Measurements from ENCODE around the gene SEMA6B.

Gene SEMA6B

GRCh38 chr19:4517451-4518057 is 41.9 kb downstream of the SEMA6B start:
- Histone ChIP-seq H2BK5ac (ENCODE audit: low read length) (no peak overlapping the region), H3K56ac (ENCODE audit: low read length) (no peak overlapping the region), H4K5ac (ENCODE audit: low read length) (no peak overlapping the region), H2BK15ac (replicated peaks; ENCODE audit: low read depth) (no peak overlapping the region), H3K36me3 (ENCODE audit: control insufficient read depth, insufficient read depth, low read length) (no peaks in the 10 kb centered on the region), H3K4me3 (ENCODE audit: low read length) (no peak overlapping the region), H3K79me1 (ENCODE audit: low read length) (no peaks in the 10 kb centered on the region), H4K8ac (ENCODE audit: low read depth, low read length) (no peak overlapping the region), H2BK120ac (ENCODE audit: low read depth, low read length) (no peak overlapping the region), H3K79me2 (ENCODE audit: control insufficient read depth, insufficient read depth, low read length) (no peaks in the 10 kb centered on the region), H3K4ac (ENCODE audit: low read depth, low read length) (no peak overlapping the region), H2AK5ac (ENCODE audit: low read length) (no peak overlapping the region), H3K27ac (ENCODE audit: low read depth, low read length) (no peak overlapping the region), H3K27me3 (ENCODE audit: insufficient read depth, low read length, poor library complexity) (no peaks in the 10 kb centered on the region), H3K4me2 (ENCODE audit: low read length) (no peak overlapping the region), H3K9ac (ENCODE audit: low read length) (no peak overlapping the region), H3K23ac (ENCODE audit: low read length) (no peak overlapping the region), H3K4me1 (ENCODE audit: control insufficient read depth, low read depth, low read length) (no peaks in the 10 kb centered on the region), H3K18ac (ENCODE audit: low read length) (no peak overlapping the region)
- no peak for DNase-seq
- WGBS (ENCODE audit: extremely low coverage, insufficient coverage, low lambda C conversion rate) = no CpG with 5 or more reads among the region's 24 CpGs

GRCh38 chr19:4516939-4517300 is 42.6 kb downstream of the SEMA6B start:
- Histone ChIP-seq H3K27ac (ENCODE audit: low read depth, low read length) (no peak overlapping the region), H3K4me2 (ENCODE audit: low read length) (no peak overlapping the region), H4K5ac (ENCODE audit: low read length) (no peak overlapping the region), H3K56ac (ENCODE audit: low read length) (no peak overlapping the region), H3K4ac (ENCODE audit: low read depth, low read length) (no peak overlapping the region), H3K79me2 (ENCODE audit: control insufficient read depth, insufficient read depth, low read length) (no peaks in the 10 kb centered on the region), H3K79me1 (ENCODE audit: low read length) (no peaks in the 10 kb centered on the region), H2BK5ac (ENCODE audit: low read length) (no peak overlapping the region), H3K4me3 (ENCODE audit: low read length) (no peak overlapping the region), H3K9ac (ENCODE audit: low read length) (no peak overlapping the region), H3K18ac (ENCODE audit: low read length) (no peak overlapping the region), H3K36me3 (ENCODE audit: control insufficient read depth, insufficient read depth, low read length) (no peaks in the 10 kb centered on the region), H3K4me1 (ENCODE audit: control insufficient read depth, low read depth, low read length) (no peaks in the 10 kb centered on the region), H2BK120ac (ENCODE audit: low read depth, low read length) (no peak overlapping the region), H2BK15ac (replicated peaks; ENCODE audit: low read depth) (no peak overlapping the region), H3K27me3 (ENCODE audit: insufficient read depth, low read length, poor library complexity) (no peaks in the 10 kb centered on the region), H4K8ac (ENCODE audit: low read depth, low read length) (no peak overlapping the region), H3K23ac (ENCODE audit: low read length) (no peak overlapping the region), H2AK5ac (ENCODE audit: low read length) (no peak overlapping the region)
- no peak for DNase-seq
- WGBS (ENCODE audit: extremely low coverage, insufficient coverage, low lambda C conversion rate) = no CpG with 5 or more reads among the region's 8 CpGs

- no peaks in the 10 kb centered on the region for H3K27me3 ChIP-seq (ENCODE audit: insufficient read depth, low read length, poor library complexity)
- H2AK5ac ChIP-seq (ENCODE audit: low read length) = no peak overlapping the region
- no peak overlapping the region for H2BK5ac ChIP-seq (ENCODE audit: low read length)
- no peak overlapping the region for H4K5ac ChIP-seq (ENCODE audit: low read length)
- H2BK15ac ChIP-seq (replicated peaks; ENCODE audit: low read depth) = no peak overlapping the region
- no peaks in the 10 kb centered on the region for H3K36me3 ChIP-seq (ENCODE audit: control insufficient read depth, insufficient read depth, low read length)
- no peak overlapping the region for H3K4me3 ChIP-seq (ENCODE audit: low read length)
- H3K27ac ChIP-seq (ENCODE audit: low read depth, low read length) = no peak overlapping the region
- no peak overlapping the region for H3K9ac ChIP-seq (ENCODE audit: low read length)
- no peaks in the 10 kb centered on the region for H3K79me1 ChIP-seq (ENCODE audit: low read length)
- no peaks in the 10 kb centered on the region for H3K4me1 ChIP-seq (ENCODE audit: control insufficient read depth, low read depth, low read length)
- H3K56ac ChIP-seq (ENCODE audit: low read length) = no peak overlapping the region
- H3K79me2 ChIP-seq (ENCODE audit: control insufficient read depth, insufficient read depth, low read length) = no peaks in the 10 kb centered on the region
- H3K23ac ChIP-seq (ENCODE audit: low read length) = no peak overlapping the region
- H3K4ac ChIP-seq (ENCODE audit: low read depth, low read length) = no peak overlapping the region
- H2BK120ac ChIP-seq (ENCODE audit: low read depth, low read length) = no peak overlapping the region
- H3K4me2 ChIP-seq (ENCODE audit: low read length) = no peak overlapping the region
- H3K18ac ChIP-seq (ENCODE audit: low read length) = no peak overlapping the region
- no CpG with 5 or more reads among the region's 14 CpGs for WGBS (ENCODE audit: extremely low coverage, insufficient coverage, low lambda C conversion rate)
- H4K8ac ChIP-seq (ENCODE audit: low read depth, low read length) = no peak overlapping the region
- DNase-seq = no peak
Observed at GRCh38 chr19:4516199-4516938, 43.1 kb downstream of the SEMA6B start.

GRCh38 chr19:4515732-4516131 is 43.8 kb downstream of the SEMA6B start:
- H3K36me3 ChIP-seq (ENCODE audit: control insufficient read depth, insufficient read depth, low read length) = no peaks in the 10 kb centered on the region
- H3K56ac ChIP-seq (ENCODE audit: low read length) = no peak overlapping the region

GRCh38 chr19:4513248-4513647 is 46.2 kb downstream of the SEMA6B start:
- DNase-seq = no peak
- Histone ChIP-seq H3K4ac (ENCODE audit: low read depth, low read length) (no peak overlapping the region), H4K8ac (ENCODE audit: low read depth, low read length) (no peak overlapping the region), H3K4me1 (ENCODE audit: control insufficient read depth, low read depth, low read length) (no peaks in the 10 kb centered on the region), H2AK5ac (ENCODE audit: low read length) (no peak overlapping the region), H3K36me3 (ENCODE audit: control insufficient read depth, insufficient read depth, low read length) (no peaks in the 10 kb centered on the region), H2BK120ac (ENCODE audit: low read depth, low read length) (no peak overlapping the region), H3K9ac (ENCODE audit: low read length) (no peak overlapping the region), H3K18ac (ENCODE audit: low read length) (no peak overlapping the region), H3K4me2 (ENCODE audit: low read length) (no peak overlapping the region), H4K5ac (ENCODE audit: low read length) (no peak overlapping the region), H2BK15ac (replicated peaks; ENCODE audit: low read depth) (no peak overlapping the region), H3K27ac (ENCODE audit: low read depth, low read length) (no peak overlapping the region), H3K79me2 (ENCODE audit: control insufficient read depth, insufficient read depth, low read length) (no peaks in the 10 kb centered on the region), H2BK5ac (ENCODE audit: low read length) (no peak overlapping the region), H3K27me3 (ENCODE audit: insufficient read depth, low read length, poor library complexity) (no peaks in the 10 kb centered on the region), H3K23ac (ENCODE audit: low read length) (no peak overlapping the region), H3K4me3 (ENCODE audit: low read length) (no peak overlapping the region), H3K56ac (ENCODE audit: low read length) (no peak overlapping the region), H3K79me1 (ENCODE audit: low read length) (no peaks in the 10 kb centered on the region)
- no CpG with 5 or more reads among the region's 17 CpGs for WGBS (ENCODE audit: extremely low coverage, insufficient coverage, low lambda C conversion rate)

More at GRCh38 chr19:4515732-4516131, 43.8 kb downstream of the SEMA6B start:
- Histone ChIP-seq H3K23ac (ENCODE audit: low read length) (no peak overlapping the region), H3K4ac (ENCODE audit: low read depth, low read length) (no peak overlapping the region), H3K9ac (ENCODE audit: low read length) (no peak overlapping the region), H3K79me2 (ENCODE audit: control insufficient read depth, insufficient read depth, low read length) (no peaks in the 10 kb centered on the region), H3K27ac (ENCODE audit: low read depth, low read length) (no peak overlapping the region), H3K79me1 (ENCODE audit: low read length) (no peaks in the 10 kb centered on the region), H4K5ac (ENCODE audit: low read length) (no peak overlapping the region), H2BK15ac (replicated peaks; ENCODE audit: low read depth) (no peak overlapping the region), H3K18ac (ENCODE audit: low read length) (no peak overlapping the region), H3K4me2 (ENCODE audit: low read length) (no peak overlapping the region), H4K8ac (ENCODE audit: low read depth, low read length) (no peak overlapping the region), H3K4me1 (ENCODE audit: control insufficient read depth, low read depth, low read length) (no peaks in the 10 kb centered on the region), H3K27me3 (ENCODE audit: insufficient read depth, low read length, poor library complexity) (no peaks in the 10 kb centered on the region), H2AK5ac (ENCODE audit: low read length) (no peak overlapping the region), H3K4me3 (ENCODE audit: low read length) (no peak overlapping the region), H2BK120ac (ENCODE audit: low read depth, low read length) (no peak overlapping the region), H2BK5ac (ENCODE audit: low read length) (no peak overlapping the region)
- WGBS (ENCODE audit: extremely low coverage, insufficient coverage, low lambda C conversion rate) = no CpG with 5 or more reads among the region's 5 CpGs
- DNase-seq = no peak

GRCh38 chr19:4512070-4512469 is 47.4 kb downstream of the SEMA6B start:
- WGBS (ENCODE audit: extremely low coverage, insufficient coverage, low lambda C conversion rate) = no CpG with 5 or more reads among the region's 17 CpGs
- Histone ChIP-seq H4K8ac (ENCODE audit: low read depth, low read length) (no peak overlapping the region), H3K27ac (ENCODE audit: low read depth, low read length) (no peak overlapping the region), H3K4me3 (ENCODE audit: low read length) (no peak overlapping the region), H3K79me2 (ENCODE audit: control insufficient read depth, insufficient read depth, low read length) (no peaks in the 10 kb centered on the region), H4K5ac (ENCODE audit: low read length) (no peak overlapping the region), H3K4ac (ENCODE audit: low read depth, low read length) (no peak overlapping the region), H3K27me3 (ENCODE audit: insufficient read depth, low read length, poor library complexity) (no peaks in the 10 kb centered on the region), H3K18ac (ENCODE audit: low read length) (no peak overlapping the region), H3K56ac (ENCODE audit: low read length) (no peak overlapping the region), H3K23ac (ENCODE audit: low read length) (no peak overlapping the region), H3K79me1 (ENCODE audit: low read length) (no peaks in the 10 kb centered on the region), H3K36me3 (ENCODE audit: control insufficient read depth, insufficient read depth, low read length) (no peaks in the 10 kb centered on the region), H2AK5ac (ENCODE audit: low read length) (no peak overlapping the region), H3K9ac (ENCODE audit: low read length) (no peak overlapping the region), H3K4me1 (ENCODE audit: control insufficient read depth, low read depth, low read length) (no peaks in the 10 kb centered on the region), H2BK15ac (replicated peaks; ENCODE audit: low read depth) (no peak overlapping the region), H3K4me2 (ENCODE audit: low read length) (no peak overlapping the region), H2BK120ac (ENCODE audit: low read depth, low read length) (no peak overlapping the region), H2BK5ac (ENCODE audit: low read length) (no peak overlapping the region)
- DNase-seq = no peak

All from mesendoderm (in vitro differentiated cells).